ENCODE data around the gene MBOAT2. TPM values are rescaled to one million over a fixed set of nuclear protein-coding genes. Genes with fewer than 3 reads are reported as not detected.
"Not testable (repeated sequence)": the region's sequence is repeated elsewhere in the genome, so short reads cannot be mapped to it uniquely, and the experiment has no call there.

The MBOAT2 gene
- total RNA-seq, 1 donor from 2014 or later: 0.91 TPM

- ATAC-seq: no peak
Measured at GRCh38 chr2:8962890-8963289, 40.6 kb downstream of the MBOAT2 start.

GRCh38 chr2:8957628-8958027 lies 45.9 kb downstream of the MBOAT2 start:
- no peak for ATAC-seq
- DNase-seq (ENCODE audit: low spot score): no peak

More at GRCh38 chr2:8962890-8963289, 40.6 kb downstream of the MBOAT2 start:
- no peak for DNase-seq (ENCODE audit: low spot score)

- DNase-seq (ENCODE audit: low spot score) (no peak), ATAC-seq (no peak)
Measured at GRCh38 chr2:8956774-8957173, 46.7 kb downstream of the MBOAT2 start.

GRCh38 chr2:8954990-8955389 lies 48.5 kb downstream of the MBOAT2 start:
- no peak for ATAC-seq
- DNase-seq (ENCODE audit: low spot score): no peak

GRCh38 chr2:8953525-8953924 lies 50.0 kb downstream of the MBOAT2 start:
- ATAC-seq: no peak

GRCh38 chr2:8939486-8940114 lies 63.9 kb downstream of the MBOAT2 start:
- DNase-seq (ENCODE audit: low spot score): no peak
- ATAC-seq: no peak

More at GRCh38 chr2:8953525-8953924, 50.0 kb downstream of the MBOAT2 start:
- no peak for DNase-seq (ENCODE audit: low spot score)

GRCh38 chr2:8938384-8938783 lies 65.1 kb downstream of the MBOAT2 start:
- DNase-seq (ENCODE audit: low spot score) (no peak), ATAC-seq (no peak)

GRCh38 chr2:8935982-8936381 lies 67.5 kb downstream of the MBOAT2 start:
- DNase-seq (ENCODE audit: low spot score) (no peak), ATAC-seq (no peak)

GRCh38 chr2:8934338-8934737 lies 69.1 kb downstream of the MBOAT2 start:
- ATAC-seq (no peak), DNase-seq (ENCODE audit: low spot score) (no peak)

- DNase-seq (ENCODE audit: low spot score) (no peak), ATAC-seq (no peak)
Measured at GRCh38 chr2:8932702-8933101, 70.8 kb downstream of the MBOAT2 start.

- not testable (repeated sequence) for DNase-seq (ENCODE audit: low spot score); ATAC-seq
Measured at GRCh38 chr2:8930185-8930584, 73.3 kb downstream of the MBOAT2 start.

- ATAC-seq: no peak
- no peak for DNase-seq (ENCODE audit: low spot score)
Measured at GRCh38 chr2:8929128-8929527, 74.4 kb downstream of the MBOAT2 start.

GRCh38 chr2:8927510-8928455 lies 75.7 kb downstream of the MBOAT2 start:
- no peak for ATAC-seq
- no peak for DNase-seq (ENCODE audit: low spot score)

GRCh38 chr2:8926356-8926755 lies 77.1 kb downstream of the MBOAT2 start:
- DNase-seq (ENCODE audit: low spot score) (no peak), ATAC-seq (no peak)

- DNase-seq (ENCODE audit: low spot score) (no peak), ATAC-seq (no peak)
Measured at GRCh38 chr2:8925411-8925810, 78.1 kb downstream of the MBOAT2 start.

- ATAC-seq: no peak
- DNase-seq (ENCODE audit: low spot score): no peak
Measured at GRCh38 chr2:8923183-8923582, 80.3 kb downstream of the MBOAT2 start.

- DNase-seq (ENCODE audit: low spot score) (no peak), ATAC-seq (no peak)
Measured at GRCh38 chr2:8922431-8922830, 81.1 kb downstream of the MBOAT2 start.

GRCh38 chr2:8918412-8918811 lies 85.1 kb downstream of the MBOAT2 start:
- ATAC-seq: no peak
- DNase-seq (ENCODE audit: low spot score): no peak

GRCh38 chr2:8915941-8916340 lies 87.5 kb downstream of the MBOAT2 start:
- ATAC-seq (no peak), DNase-seq (ENCODE audit: low spot score) (no peak)

GRCh38 chr2:8913767-8914166 lies 89.7 kb downstream of the MBOAT2 start:
- not testable (repeated sequence) for DNase-seq (ENCODE audit: low spot score); ATAC-seq

- DNase-seq (ENCODE audit: low spot score): no peak
- no peak for ATAC-seq
Measured at GRCh38 chr2:8907764-8908288, 95.7 kb downstream of the MBOAT2 start.

GRCh38 chr2:8903924-8904323 lies 99.6 kb downstream of the MBOAT2 start:
- not testable (repeated sequence) for ATAC-seq

More at GRCh38 chr2:8903924-8904323, 99.6 kb downstream of the MBOAT2 start:
- not testable (repeated sequence) for DNase-seq (ENCODE audit: low spot score)
